SK-N-SH treated with all-trans-retinoic acid at 6 μM for 48 hours (cell line): ENCODE data around the gene CCIN.

Experiments
- ATAC-seq: fragments of 200-7000 bp; cut with Tn5 transposase; 3 replicates; pipeline ENCODE4 v1.9.1; 2020; ENCODE audit warnings: mild to moderate bottlenecking, moderate library complexity
- ARNTL ChIP-seq: fragments of 450-650 bp; formaldehyde crosslinking; IDR thresholded peaks from 2 replicates; pipeline ENCODE4 v1.5.0; 2020; ENCODE audit warnings: low read depth, mild to moderate bottlenecking, moderate library complexity, borderline replicate concordance
- BACH2 ChIP-seq: fragments of 250-450 bp; sonication (Bioruptor Pico); IDR thresholded peaks from 2 replicates; pipeline ENCODE4 v1.9.0; 2021; ENCODE audit warnings: mild to moderate bottlenecking, borderline replicate concordance
- CREB5 ChIP-seq: fragments of 250-450 bp; sonication (Bioruptor Pico); IDR thresholded peaks from 2 replicates; pipeline ENCODE4 v1.5.1; 2020; ENCODE audit warnings: low read depth, mild to moderate bottlenecking, moderate library complexity
- CSDC2 ChIP-seq: fragments of 250-450 bp; sonication (Bioruptor Pico); IDR thresholded peaks from 2 replicates; pipeline ENCODE4 v1.5.0; 2020; ENCODE audit warnings: mild to moderate bottlenecking, moderate library complexity
- ESRRG ChIP-seq: fragments of 250-450 bp; sonication (Bioruptor Pico); IDR thresholded peaks from 2 replicates; pipeline ENCODE4 v1.6.1; 2021; ENCODE audit warnings: mild to moderate bottlenecking
- GLIS3 ChIP-seq: fragments of 250-450 bp; sonication (Bioruptor Pico); IDR thresholded peaks from 2 replicates; pipeline ENCODE4 v1.5.0; 2020; ENCODE audit warnings: mild to moderate bottlenecking, moderate library complexity
- ISL1 ChIP-seq: fragments of 250-450 bp; sonication (Bioruptor Pico); IDR thresholded peaks from 2 replicates; pipeline ENCODE4 v2.1.2; 2022; ENCODE audit warnings: mild to moderate bottlenecking, moderate library complexity
- OSR1 ChIP-seq: fragments of 250-450 bp; sonication (Bioruptor Pico); IDR thresholded peaks from 2 replicates; pipeline ENCODE4 v1.8.0; 2022; ENCODE audit warnings: moderate library complexity, mild to moderate bottlenecking, inconsistent platforms
- PATZ1 ChIP-seq: fragments of 250-450 bp; sonication (Bioruptor Pico); IDR thresholded peaks from 2 replicates; pipeline ENCODE4 v1.8.0; 2020; ENCODE audit warnings: mild to moderate bottlenecking, moderate library complexity, borderline replicate concordance
- PPARA ChIP-seq: fragments of 250-450 bp; sonication (Bioruptor Pico); IDR thresholded peaks from 2 replicates; pipeline ENCODE4 v1.5.0; 2020; ENCODE audit warnings: mild to moderate bottlenecking, borderline replicate concordance
- RARB ChIP-seq: fragments of 250-450 bp; sonication (Bioruptor Pico); IDR thresholded peaks from 2 replicates; pipeline ENCODE4 v1.8.0; 2021; ENCODE audit warnings: mild to moderate bottlenecking, moderate library complexity
- SNAI2 ChIP-seq: fragments of 250-450 bp; sonication (Bioruptor Pico); IDR thresholded peaks from 2 replicates; pipeline ENCODE4 v1.5.0; 2020; ENCODE audit warnings: mild to moderate bottlenecking, moderate library complexity
- TCF4 ChIP-seq: fragments of 250-450 bp; sonication (Bioruptor Pico); IDR thresholded peaks from 2 replicates; pipeline ENCODE4 v1.8.0; 2021; ENCODE audit warnings: mild to moderate bottlenecking, moderate library complexity, borderline replicate concordance
- TOX ChIP-seq: fragments of 250-450 bp; sonication (Bioruptor Pico); IDR thresholded peaks from 2 replicates; pipeline ENCODE4 v1.8.0; 2021; ENCODE audit warnings: mild to moderate bottlenecking, moderate library complexity, borderline replicate concordance
- TSHZ2 ChIP-seq: fragments of 250-450 bp; sonication (Bioruptor Pico); IDR thresholded peaks from 2 replicates; pipeline ENCODE4 v1.5.0; 2020; ENCODE audit warnings: mild to moderate bottlenecking, moderate library complexity
- ZC3H10 ChIP-seq: fragments of 250-450 bp; sonication (Bioruptor Pico); IDR thresholded peaks from 2 replicates; pipeline ENCODE4 v1.5.1; 2021; ENCODE audit warnings: mild to moderate bottlenecking, moderate library complexity
- ZFP3 ChIP-seq: fragments of 250-450 bp; sonication (Bioruptor Pico); IDR thresholded peaks from 2 replicates; pipeline ENCODE4 v1.5.0; 2020; ENCODE audit warnings: mild to moderate bottlenecking, moderate library complexity
- ZNF565 ChIP-seq: fragments of 450-650 bp; formaldehyde crosslinking; conservative IDR thresholded peaks from 2 replicates; pipeline ENCODE4 v1.5.0; 2020; ENCODE audit warnings: low read depth, mild to moderate bottlenecking, moderate library complexity
- ZNF70 ChIP-seq: fragments of 450-650 bp; formaldehyde crosslinking; IDR thresholded peaks from 2 replicates; pipeline ENCODE4 v1.5.0; 2020; ENCODE audit warnings: mild to moderate bottlenecking, moderate library complexity
- ZNF8 ChIP-seq: fragments of 450-650 bp; formaldehyde crosslinking; IDR thresholded peaks from 2 replicates; pipeline ENCODE4 v1.5.0; 2020; ENCODE audit warnings: mild to moderate bottlenecking, moderate library complexity
- TF ChIP-seq, protein P1 (sequence below): fragments of 250-450 bp; sonication (Bioruptor Pico); IDR thresholded peaks from 2 replicates; pipeline ENCODE4 v1.8.0; 2021; ENCODE audit warnings: low read depth, mild to moderate bottlenecking, moderate library complexity, borderline replicate concordance
- TF ChIP-seq, protein P2 (sequence below): fragments of 250-450 bp; sonication (Bioruptor Pico); IDR thresholded peaks from 2 replicates; pipeline ENCODE4 v1.5.1; 2021; ENCODE audit warnings: mild to moderate bottlenecking, moderate library complexity

CCIN gene

GRCh38 chr9:36148311-36149051 is 20.7 kb upstream of the CCIN start (continued):
- TF ChIP-seq CREB5 (CRISPR knock-in tag) (no peak), ARNTL (CRISPR knock-in tag) (no peak), ESRRG (CRISPR knock-in tag) (no peak), PPARA (CRISPR knock-in tag) (no peak), TCF4 (CRISPR knock-in tag) (peak; percentile 51; the same call in 1 of the 2 replicates), SNAI2 (no peak), BACH2 (CRISPR knock-in tag) (no peak), ZFP3 (CRISPR knock-in tag) (no peak), ZNF8 (CRISPR knock-in tag) (no peak)

DNA sequence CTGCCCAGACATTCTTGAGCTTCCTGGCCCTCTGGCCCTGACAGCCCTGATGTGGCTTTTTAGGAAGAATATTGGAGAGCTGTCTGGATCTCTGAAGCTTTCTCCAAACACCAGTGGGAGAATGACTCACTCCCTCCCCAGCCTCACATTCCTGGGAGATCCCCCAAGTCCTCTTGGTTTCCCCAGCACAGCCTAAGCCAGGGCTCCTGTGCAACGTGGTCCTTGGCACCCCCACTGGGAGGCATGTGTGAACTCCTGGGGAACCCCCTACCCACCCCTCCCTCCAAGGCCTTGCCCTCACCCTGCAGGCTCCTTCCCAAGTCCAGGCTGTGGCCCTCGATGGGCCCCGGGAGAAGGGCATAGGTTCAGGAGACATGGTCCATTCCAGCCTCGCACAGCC is 20.0 kb upstream of the CCIN start:
- no peak for TF ChIP-seq TCF4 (CRISPR knock-in tag)
- TF ChIP-seq ZNF8 (CRISPR knock-in tag) = no peak
- no peak for TF ChIP-seq CSDC2
- TF ChIP-seq TOX (CRISPR knock-in tag) = no peak
- TF ChIP-seq TSHZ2 (CRISPR knock-in tag) = no peak
- no peak for TF ChIP-seq RARB (CRISPR knock-in tag)
- TF ChIP-seq GLIS3 (CRISPR knock-in tag) = no peak
- TF ChIP-seq ZFP3 (CRISPR knock-in tag) = no peak
- TF ChIP-seq ISL1 (CRISPR knock-in tag) = no peak
- TF ChIP-seq OSR1 (CRISPR knock-in tag) = no peak
- TF ChIP-seq, protein P1, sequence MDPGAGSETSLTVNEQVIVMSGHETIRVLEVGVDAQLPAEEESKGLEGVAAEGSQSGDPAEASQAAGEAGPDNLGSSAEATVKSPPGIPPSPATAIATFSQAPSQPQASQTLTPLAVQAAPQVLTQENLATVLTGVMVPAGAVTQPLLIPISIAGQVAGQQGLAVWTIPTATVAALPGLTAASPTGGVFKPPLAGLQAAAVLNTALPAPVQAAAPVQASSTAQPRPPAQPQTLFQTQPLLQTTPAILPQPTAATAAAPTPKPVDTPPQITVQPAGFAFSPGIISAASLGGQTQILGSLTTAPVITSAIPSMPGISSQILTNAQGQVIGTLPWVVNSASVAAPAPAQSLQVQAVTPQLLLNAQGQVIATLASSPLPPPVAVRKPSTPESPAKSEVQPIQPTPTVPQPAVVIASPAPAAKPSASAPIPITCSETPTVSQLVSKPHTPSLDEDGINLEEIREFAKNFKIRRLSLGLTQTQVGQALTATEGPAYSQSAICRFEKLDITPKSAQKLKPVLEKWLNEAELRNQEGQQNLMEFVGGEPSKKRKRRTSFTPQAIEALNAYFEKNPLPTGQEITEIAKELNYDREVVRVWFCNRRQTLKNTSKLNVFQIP (CRISPR knock-in tag) = no peak
- no peak for TF ChIP-seq ARNTL (CRISPR knock-in tag)
- no peak for TF ChIP-seq ZC3H10 (CRISPR knock-in tag)
- TF ChIP-seq SNAI2 = no peak
- ATAC-seq = peak; percentile 65

- no peak for ATAC-seq
- TF ChIP-seq BACH2 (CRISPR knock-in tag) (no peak), TSHZ2 (CRISPR knock-in tag) (no peak), ZNF8 (CRISPR knock-in tag) (no peak), ZNF70 (CRISPR knock-in tag) (no peak), ZNF565 (CRISPR knock-in tag) (no peak), ISL1 (CRISPR knock-in tag) (no peak), TCF4 (CRISPR knock-in tag) (no peak), PATZ1 (no peak), CSDC2 (no peak), ESRRG (CRISPR knock-in tag) (no peak)
- TF ChIP-seq, protein P2, sequence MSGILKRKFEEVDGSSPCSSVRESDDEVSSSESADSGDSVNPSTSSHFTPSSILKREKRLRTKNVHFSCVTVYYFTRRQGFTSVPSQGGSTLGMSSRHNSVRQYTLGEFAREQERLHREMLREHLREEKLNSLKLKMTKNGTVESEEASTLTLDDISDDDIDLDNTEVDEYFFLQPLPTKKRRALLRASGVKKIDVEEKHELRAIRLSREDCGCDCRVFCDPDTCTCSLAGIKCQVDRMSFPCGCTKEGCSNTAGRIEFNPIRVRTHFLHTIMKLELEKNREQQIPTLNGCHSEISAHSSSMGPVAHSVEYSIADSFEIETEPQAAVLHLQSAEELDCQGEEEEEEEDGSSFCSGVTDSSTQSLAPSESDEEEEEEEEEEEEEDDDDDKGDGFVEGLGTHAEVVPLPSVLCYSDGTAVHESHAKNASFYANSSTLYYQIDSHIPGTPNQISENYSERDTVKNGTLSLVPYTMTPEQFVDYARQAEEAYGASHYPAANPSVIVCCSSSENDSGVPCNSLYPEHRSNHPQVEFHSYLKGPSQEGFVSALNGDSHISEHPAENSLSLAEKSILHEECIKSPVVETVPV (CRISPR knock-in tag) = no peak
- TF ChIP-seq, protein P1 (CRISPR knock-in tag) = no peak
These were observed 18.4 kb upstream of the CCIN start for GRCh38 chr9:36150574-36151315.
